Left ventricle myocardium inferior (tissue), 1 donor: ENCODE data around the gene CTCF. TPM values are rescaled to one million over a fixed set of nuclear protein-coding genes. Genes with fewer than 3 reads are reported as not detected.
A peak's percentile ranks its signal among the peaks of the same experiment; 100 is the strongest.

ENCODE experiments used
- DNase-seq: peaks from one replicate; pipeline ENCODE4 v3.0.0-alpha.2; 2020
- H3K27ac ChIP-seq: fragments of 200-600 bp; replicated peaks from 2 replicates; pipeline ENCODE4 v1.8.0; 2021
- H3K27me3 ChIP-seq: fragments of 200-600 bp; 2 replicates; pipeline ENCODE4 v1.8.0; 2021; ENCODE audit warnings: low read depth
- H3K36me3 ChIP-seq: fragments of 200-600 bp; 2 replicates; pipeline ENCODE4 v1.8.0; 2021
- H3K4me1 ChIP-seq: fragments of 200-600 bp; 2 replicates; pipeline ENCODE4 v1.8.0; 2021
- H3K4me3 ChIP-seq: fragments of 200-600 bp; 2 replicates; pipeline ENCODE4 v1.8.0; 2021; ENCODE audit warnings: mild to moderate bottlenecking, moderate library complexity
- H3K9me3 ChIP-seq: fragments of 200-600 bp; replicated peaks from 2 replicates; pipeline ENCODE4 v1.8.0; 2021
- CTCF ChIP-seq: fragments of 200-600 bp; IDR thresholded peaks from 2 replicates; pipeline ENCODE4 v1.8.0; 2021; ENCODE audit warnings: antibody characterized with exemption, mild to moderate bottlenecking, borderline replicate concordance
- intact Hi-C: fragments of 100-400 bp; cut with micrococcal nuclease; formaldehyde crosslinking; loops from one replicate; pipeline ENCODE4 v1.11.0; 2022
- total RNA-seq: library from RNA; stranded (reverse); fragmentation: NEBNext Ultra II Directional; extraction: Animal tissue kit (Norgen Biotek cat#: 25700); gene quantifications from one replicate; pipeline ENCODE4 v1.2.1, GENCODE V29; 2021
- donor health status: DM: no; HTN: yes; CAD: no; lungs with severe emphysema.

CTCF gene
- total RNA-seq, 1 donor from 2014 or later = 26.1 TPM

DNA sequence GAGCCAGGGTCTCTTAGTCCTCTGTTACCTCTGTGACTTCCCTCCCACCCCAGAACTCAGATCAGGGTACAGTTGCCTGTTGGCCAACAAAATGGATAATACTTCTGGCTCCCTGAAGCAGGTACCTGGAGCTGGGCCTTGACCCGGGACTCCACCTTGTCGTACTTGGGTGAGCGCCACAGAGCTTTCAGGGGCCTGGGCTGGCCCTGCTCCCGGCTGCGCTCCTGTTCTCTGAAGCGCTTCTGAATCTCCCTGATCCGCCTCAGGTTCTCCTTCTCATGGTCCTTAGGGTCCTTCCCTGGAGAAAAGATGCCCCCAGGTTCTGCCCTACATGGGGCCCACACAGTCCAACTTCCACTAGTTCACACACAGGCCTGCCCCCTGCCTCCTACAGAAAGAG lies 102.5 kb downstream of the CTCF start:
- no peak for DNase-seq
- H3K4me3 ChIP-seq = no peak overlapping the region
- peaks cover 47% of the 10 kb centered on the region for H3K4me1 ChIP-seq
- no peaks in the 10 kb centered on the region for H3K9me3 ChIP-seq
- no peak overlapping the region for H3K27ac ChIP-seq
- no peaks in the 10 kb centered on the region for H3K27me3 ChIP-seq
- TF ChIP-seq CTCF = no peak
- intact Hi-C loops = no loop called here
- peaks cover 13% of the 10 kb centered on the region for H3K36me3 ChIP-seq

- no peak for DNase-seq
- H3K27me3 ChIP-seq = no peaks in the 10 kb centered on the region
- no peaks in the 10 kb centered on the region for H3K9me3 ChIP-seq
- H3K27ac ChIP-seq = peak overlapping the region; percentile 89
- TF ChIP-seq CTCF = no peak
- peaks cover 13% of the 10 kb centered on the region for H3K36me3 ChIP-seq
- peak overlapping the region; percentile 78 for H3K4me3 ChIP-seq
- H3K4me1 ChIP-seq = peaks cover 41% of the 10 kb centered on the region
- intact Hi-C loops = no loop called here
Measured at GRCh38 chr16:67665598-67665997, 103.3 kb downstream of the CTCF start.

DNA sequence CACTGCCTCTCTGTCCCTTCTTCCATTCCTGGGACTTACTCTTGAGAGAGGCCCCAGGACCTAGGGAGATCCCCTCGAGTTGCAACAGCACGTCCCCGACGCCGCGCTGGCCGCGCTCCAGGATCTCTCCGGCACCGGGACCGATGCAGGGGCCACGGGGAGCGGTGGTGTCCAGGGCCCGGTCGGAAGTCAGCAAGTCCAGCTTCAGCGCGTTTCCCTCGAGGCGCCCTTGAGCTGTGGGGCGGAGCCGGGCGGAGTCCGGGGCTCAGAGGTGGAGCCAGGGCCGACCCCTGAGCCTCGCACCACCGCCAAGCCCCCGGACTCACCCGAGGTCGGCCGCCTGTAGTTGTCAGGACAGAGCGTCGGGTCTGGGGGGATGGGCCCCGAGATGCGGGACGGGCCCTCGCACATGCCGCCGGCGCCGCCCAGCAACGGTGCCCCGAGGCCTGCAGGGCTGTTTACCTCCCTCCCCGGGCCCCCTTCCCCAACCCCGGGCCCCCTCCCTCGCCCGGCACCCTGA lies 103.8 kb downstream of the CTCF start:
- DNase-seq = peak; percentile 49
- Histone ChIP-seq H3K27ac (peak overlapping the region; percentile 89), H3K9me3 (no peaks in the 10 kb centered on the region), H3K36me3 (peaks cover 13% of the 10 kb centered on the region), H3K4me3 (peak overlapping the region; percentile 78), H3K4me1 (peaks cover 39% of the 10 kb centered on the region), H3K27me3 (no peaks in the 10 kb centered on the region)
- no peak for TF ChIP-seq CTCF
- intact Hi-C loops = no loop called here

- TF ChIP-seq CTCF = no peak
Measured at GRCh38 chr16:67666559-67667452, 104.5 kb downstream of the CTCF start, which contains the start of the genes C16orf86 and ENKD1. Gene C16orf86, plus strand, starts transcription at chr16:67666814. Its CDS starts 157 bp downstream, at chr16:67666971. Gene ENKD1, minus strand, starts transcription at chr16:67666750. Its CDS starts 308 bp downstream, at chr16:67666442.

GRCh38 chr16:67667453-67667816 lies 105.1 kb downstream of the CTCF start:
- no peak for DNase-seq
- Histone ChIP-seq H3K36me3 (peaks cover 11% of the 10 kb centered on the region), H3K9me3 (no peaks in the 10 kb centered on the region), H3K4me3 (peak overlapping the region; percentile 78), H3K4me1 (peaks cover 35% of the 10 kb centered on the region), H3K27me3 (no peaks in the 10 kb centered on the region), H3K27ac (peak overlapping the region; percentile 89)
- TF ChIP-seq CTCF = no peak
- intact Hi-C loops = no loop called here

More at GRCh38 chr16:67666559-67667452, 104.5 kb downstream of the CTCF start, which contains the start of the genes C16orf86 and ENKD1:
- Histone ChIP-seq H3K4me3 (peak within 1 kb of the TSS; percentile 78), H3K36me3 (peaks cover 13% of the 10 kb centered on the region), H3K27me3 (no peaks in the 10 kb centered on the region), H3K27ac (peak within 1 kb of the TSS; percentile 89), H3K9me3 (no peaks in the 10 kb centered on the region), H3K4me1 (peaks cover 32% of the 10 kb centered on the region)
- DNase-seq = peak; percentile 89
- intact Hi-C loops = no loop called here
